Left kidney (tissue), 2 donors: ENCODE data around the gene HSPBAP1. TPM values are rescaled to one million over a fixed set of nuclear protein-coding genes. Genes with fewer than 3 reads are reported as not detected.
A peak's percentile ranks its signal among the peaks of the same experiment; 100 is the strongest.
"Not testable (repeated sequence)": the region's sequence is repeated elsewhere in the genome, so short reads cannot be mapped to it uniquely, and the experiment has no call there.

Experiments used
- DNase-seq: peaks from one replicate; pipeline ENCODE4 v3.0.0-alpha.2; 2013
- polyA plus RNA-seq: library from polyadenylated mRNA; unstranded; fragments of 120-200 nt; gene quantifications from one replicate; pipeline ENCODE4 v1.2.1, GENCODE V29; 2013; ENCODE audit not compliant: insufficient read length

The HSPBAP1 gene
- polyA plus RNA-seq, 1 donor = 18.7 TPM

DNA sequence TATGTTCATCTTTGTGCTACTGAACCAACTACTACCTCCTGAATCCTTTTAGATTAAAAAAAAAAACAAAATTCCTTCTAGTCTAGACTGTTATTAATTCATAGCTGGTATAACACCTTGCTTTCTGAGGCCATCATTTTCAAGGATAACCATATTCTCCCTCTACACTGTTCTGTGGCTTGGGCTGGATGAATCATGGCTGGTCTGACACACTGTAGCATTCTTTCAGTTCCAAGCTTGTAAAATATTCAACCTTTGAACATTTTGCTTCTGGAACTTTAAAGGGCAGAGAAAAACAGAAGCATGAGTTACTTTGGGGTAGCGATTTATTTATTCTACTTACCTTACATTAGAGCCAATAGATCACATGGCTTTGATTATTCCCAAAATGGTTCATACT, 7.6 kb downstream of the HSPBAP1 start:
- no peak for DNase-seq

DNA sequence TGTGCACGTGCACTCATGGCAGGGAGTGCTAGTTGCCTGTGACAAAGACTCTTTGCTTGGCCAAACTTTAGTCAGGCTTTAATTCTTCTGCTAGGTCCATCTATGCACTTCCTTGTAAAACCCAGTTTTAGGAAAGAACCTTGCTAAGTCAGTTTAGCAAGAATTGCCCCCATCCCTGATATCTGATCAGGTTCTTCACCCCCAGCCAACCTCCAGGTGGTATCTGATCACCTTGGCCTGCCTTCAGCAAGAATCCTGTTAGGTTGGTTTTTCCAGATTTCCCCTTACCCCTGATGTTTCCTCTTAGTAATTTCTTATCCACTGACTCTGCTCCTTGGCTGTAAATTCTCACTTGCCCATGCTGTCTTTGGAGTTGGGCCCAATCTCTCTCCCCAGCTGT, 8.4 kb downstream of the HSPBAP1 start:
- no peak for DNase-seq

DNA sequence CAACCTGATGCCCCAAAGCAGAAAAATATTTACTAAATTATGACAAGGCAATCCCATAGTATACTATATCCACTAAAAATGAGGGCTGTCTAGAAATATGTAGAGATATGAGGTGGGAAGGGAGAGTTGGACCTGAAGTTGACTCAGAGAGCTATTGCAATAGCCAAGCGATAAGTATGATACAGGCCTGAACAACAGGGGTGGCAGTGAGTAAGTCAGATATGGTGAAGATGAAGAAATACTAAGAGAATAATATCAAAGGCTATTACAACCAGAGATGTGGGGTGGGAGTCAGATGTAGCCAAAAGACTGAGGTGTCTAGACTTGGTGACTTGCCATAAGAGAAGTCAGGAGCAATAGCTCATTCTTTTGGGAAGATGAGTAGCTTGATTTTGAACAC, 9.2 kb downstream of the HSPBAP1 start:
- DNase-seq = no peak

DNA sequence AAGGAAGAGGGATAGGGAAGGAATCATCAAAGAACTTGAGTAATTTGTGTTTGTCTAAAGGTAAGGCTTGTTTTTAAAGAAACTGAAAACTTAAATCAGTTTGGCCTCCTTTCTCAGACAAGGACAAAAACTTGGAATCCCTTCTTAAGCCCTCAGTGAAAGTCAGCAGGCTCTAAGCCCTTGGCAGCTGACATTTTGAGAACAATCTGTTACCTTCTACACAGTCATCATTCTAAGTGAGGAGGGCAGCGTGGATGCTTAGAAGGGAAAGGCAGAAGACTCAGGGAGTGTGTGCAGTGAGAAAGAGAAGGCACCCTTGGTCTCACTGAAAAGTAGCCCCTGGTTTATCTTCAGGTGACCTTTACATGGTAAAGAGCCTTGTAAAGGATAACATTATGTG, 10.8 kb downstream of the HSPBAP1 start:
- no peak for DNase-seq

DNA sequence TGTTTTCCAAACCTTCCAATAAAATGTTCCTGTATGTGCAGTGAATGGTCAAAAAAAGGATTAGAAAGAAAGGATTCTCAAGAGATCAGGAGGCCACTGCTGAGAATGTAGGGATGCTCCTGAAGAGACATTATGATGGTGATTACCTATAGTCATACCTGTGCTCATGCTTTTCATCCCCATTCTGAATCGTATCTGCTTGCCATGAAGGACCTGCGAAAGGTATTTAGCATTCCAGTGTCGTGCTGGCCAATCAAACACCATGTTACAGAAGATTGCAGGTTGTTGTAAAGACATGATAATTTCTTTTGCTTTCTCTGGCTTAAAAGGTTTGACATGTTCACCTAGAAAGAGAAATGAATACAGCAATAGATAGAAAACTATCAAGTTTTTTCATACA, 16.1 kb downstream of the HSPBAP1 start:
- no peak for DNase-seq

DNA sequence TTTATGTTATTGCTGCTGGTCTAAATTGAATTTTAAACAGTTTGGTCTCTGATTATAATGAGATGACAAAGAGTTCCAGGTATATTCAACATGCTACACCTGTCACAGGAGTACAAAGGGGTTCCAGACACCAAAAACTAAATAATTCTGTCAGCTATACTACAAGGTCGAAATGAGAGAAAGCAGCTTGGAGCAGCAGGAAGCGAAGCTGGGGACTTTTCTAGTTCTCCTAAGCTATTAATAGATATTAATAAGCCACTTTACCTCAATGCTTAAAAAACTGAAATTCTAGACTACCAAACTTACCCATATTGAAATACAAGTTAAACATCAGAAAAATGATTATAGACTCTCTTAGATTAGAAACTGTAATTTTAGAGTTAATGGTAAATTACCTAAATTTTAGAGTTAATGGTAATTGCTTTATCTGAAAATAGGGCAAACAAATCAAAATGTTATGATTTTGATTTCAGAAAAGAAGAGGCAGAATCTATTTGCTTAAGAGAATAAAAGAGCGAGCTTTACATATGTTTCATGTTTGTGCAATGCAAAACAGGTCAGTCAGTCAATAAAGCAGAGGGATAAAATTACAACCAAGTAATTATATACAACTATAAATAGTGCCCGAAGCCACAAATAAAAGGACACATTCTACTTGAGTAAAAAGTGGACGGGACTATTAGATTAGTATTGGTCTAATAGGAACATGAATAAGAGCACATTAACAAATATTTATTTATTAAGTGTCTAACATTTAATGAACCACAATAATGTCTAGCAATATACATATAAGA, 16.8 kb downstream of the HSPBAP1 start:
- no peak for DNase-seq

DNA sequence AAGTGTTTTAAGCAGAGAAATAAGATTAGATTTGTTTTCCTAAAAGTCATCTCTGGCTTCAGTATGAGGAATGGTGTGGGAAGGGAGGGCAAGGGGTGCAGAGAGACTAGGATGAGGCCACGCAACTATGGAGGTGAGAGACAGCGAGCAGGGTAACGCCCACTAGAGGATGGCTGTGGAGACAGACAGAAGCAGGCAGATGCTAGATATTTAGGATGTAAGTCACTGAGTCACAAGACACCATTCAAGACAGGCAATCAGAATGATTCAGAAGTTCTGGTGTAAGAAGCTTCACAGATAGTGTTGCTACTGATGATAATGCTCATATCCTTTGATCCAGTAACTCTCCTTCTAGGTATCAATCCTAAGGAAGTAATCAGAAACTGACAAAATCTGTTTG, 19.1 kb downstream of the HSPBAP1 start:
- no peak for DNase-seq

DNA sequence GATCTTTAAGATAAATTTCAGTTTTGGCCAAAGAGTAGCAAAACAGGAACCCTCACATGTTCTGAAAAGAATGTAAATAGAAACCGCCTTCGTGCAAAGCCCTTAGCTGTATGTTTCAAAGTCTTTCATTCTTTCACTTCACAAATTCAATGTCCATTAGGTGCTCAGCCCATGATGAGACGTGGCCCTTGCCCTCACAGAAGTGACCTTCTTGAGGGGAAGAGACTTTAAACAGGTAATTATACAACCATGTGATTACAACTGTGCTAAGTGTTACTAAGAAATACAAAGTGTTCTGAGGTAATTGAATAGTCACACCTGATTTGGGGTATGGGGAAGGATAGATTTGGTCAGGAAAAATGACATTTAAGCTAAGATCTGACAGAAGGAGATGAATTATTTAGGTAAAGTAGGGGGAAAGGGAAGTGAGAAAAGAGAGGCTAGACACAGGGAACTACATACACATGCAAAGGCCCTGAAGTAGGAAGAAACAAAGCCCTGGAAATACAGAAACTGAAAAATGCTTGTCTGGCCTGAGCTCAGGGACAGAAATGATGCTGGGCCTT, 19.6 kb downstream of the HSPBAP1 start:
- no peak for DNase-seq

DNA sequence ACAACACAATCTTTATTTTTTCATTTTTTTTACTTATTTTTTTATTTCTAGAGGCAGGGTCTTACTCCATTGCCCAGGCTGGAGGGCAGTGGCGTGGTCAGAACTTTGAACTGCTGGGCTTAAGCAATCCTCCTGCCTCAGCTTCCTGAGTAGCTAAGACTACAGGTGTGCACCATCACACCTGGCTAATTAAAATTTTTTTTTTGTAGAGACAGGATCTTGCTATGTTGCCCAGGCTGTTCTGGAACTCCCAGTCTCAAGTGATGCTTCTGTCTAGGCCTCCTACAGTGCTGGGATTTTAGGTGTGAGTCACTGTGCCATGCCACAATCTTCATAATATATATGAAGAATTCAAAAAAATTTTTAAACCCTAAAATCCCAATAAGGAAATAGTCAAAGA, 20.8 kb downstream of the HSPBAP1 start:
- no peak for DNase-seq

DNA sequence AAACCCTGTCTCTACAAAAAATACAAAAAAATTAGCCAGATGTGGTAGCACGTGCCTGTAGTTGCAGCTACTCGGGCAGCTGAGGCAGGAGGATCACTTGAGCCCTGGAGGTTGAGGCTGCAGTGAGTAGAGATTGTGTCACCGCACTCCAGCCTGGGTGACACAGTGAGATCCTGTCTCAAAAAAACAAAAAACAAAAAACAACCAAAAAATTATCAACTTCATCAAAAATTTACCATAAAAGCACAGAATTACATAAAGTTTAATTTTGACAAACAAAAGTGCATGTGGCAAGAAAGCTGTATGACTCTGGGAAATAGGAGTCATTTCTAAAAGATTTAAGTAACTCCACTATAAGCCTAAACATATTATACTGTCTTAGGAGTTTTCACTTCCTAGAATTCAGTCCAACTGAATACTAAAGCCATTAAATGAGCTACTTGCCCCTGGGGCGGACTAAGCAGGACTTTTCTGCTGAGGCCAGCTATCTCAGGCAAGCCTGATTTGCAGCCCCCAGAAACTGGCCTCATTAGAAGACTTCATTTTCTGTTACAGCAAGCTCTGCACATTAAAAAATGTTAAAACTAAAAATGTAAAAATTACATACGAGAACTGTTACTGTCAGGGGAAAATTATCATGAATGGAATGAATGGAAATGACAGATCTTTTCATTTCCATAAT, 23.0 kb downstream of the HSPBAP1 start:
- no peak for DNase-seq

DNA sequence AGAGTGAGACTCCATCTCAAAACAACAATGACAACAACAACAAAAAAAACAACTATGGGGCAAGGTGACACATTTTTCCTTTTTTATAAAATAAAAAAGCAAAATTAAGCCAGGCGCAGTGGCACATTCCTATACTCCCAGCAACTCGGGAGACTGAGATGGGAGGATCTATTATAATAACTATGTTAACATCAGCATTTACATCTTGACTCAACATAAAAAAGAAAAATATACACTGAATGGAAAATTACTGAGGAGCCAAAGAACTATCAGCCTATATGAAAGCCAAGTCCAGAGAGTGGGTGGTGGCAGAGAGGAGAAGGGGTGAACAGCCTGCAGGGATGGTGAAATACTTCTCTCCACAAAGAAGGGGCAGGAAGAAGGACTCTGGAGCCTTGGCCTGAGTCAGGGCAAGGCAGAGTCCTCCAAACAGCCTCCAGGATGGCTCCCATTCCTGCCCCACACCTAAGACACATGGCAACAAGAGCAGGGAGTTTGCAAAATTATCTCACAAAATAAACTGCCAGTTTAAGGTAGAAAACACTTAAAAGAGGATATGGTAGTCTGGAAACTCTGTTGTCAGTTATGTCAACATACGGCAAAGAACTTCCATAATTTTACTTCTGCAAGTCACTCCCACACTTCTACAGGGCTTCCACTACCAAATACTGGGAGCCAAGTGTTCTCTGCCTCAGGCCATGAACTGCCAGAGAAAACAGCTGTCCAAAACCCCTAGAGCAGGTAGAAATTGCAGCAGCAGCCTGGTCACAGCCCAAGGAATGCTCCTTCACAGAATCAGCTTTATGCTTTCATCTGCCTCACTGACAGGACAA, 25.9 kb downstream of the HSPBAP1 start:
- no peak for DNase-seq

DNA sequence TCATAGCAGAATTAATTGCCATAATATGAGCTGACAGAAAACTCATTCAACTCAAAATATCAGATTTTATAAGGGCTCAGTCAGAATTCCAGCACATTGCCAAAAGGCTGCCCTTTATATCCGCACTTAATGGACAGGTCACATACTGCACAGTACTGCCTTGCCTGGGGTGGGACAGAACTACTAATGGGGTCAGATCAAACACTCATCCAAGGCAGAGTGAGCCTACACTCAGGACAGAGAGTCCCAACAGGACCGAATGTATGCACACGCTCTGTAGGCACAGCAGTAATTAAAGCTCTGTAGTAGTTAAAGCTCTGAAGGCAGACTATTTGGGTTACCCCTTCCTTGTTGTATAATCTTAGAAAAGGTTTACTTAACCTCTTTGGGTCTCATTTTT, 27.2 kb downstream of the HSPBAP1 start:
- no peak for DNase-seq

DNA sequence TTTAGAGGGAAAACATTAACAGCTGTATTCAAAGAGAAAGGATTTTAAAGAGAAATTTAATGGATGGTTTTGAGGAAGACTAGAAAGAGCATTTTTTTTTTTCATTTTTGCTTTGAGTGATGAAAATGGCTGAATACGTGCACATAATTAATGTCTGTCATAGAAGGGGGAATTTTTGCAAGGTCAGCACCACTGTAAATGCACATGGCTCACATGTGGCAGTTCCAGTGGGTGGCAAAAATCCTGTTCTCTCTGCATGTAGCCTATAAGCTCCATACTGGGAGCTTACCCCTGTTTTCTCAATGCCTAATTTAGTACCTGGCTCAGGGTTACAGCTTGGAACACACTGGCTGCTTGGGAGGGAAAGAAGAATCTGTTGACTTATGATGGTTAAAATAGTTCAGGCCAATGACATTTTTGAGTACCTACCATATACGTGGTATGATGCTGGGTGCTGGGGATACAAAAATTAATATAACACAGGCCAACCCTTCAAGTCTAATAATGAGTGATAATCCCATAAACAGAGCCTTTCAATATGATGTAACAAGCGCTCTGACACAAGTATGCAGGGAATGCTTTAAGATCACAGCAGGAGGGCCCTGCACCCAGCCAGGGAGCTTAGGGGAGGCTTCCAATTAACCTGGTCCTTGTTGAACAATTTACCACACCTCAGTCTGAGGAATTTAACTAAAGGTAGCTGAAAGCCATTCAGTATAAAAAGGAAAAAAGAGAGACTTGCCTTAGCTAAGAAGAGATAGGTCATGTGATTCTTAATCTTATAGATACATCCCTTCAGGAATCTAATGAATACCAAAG, 33.0 kb downstream of the HSPBAP1 start:
- no peak for DNase-seq

DNA sequence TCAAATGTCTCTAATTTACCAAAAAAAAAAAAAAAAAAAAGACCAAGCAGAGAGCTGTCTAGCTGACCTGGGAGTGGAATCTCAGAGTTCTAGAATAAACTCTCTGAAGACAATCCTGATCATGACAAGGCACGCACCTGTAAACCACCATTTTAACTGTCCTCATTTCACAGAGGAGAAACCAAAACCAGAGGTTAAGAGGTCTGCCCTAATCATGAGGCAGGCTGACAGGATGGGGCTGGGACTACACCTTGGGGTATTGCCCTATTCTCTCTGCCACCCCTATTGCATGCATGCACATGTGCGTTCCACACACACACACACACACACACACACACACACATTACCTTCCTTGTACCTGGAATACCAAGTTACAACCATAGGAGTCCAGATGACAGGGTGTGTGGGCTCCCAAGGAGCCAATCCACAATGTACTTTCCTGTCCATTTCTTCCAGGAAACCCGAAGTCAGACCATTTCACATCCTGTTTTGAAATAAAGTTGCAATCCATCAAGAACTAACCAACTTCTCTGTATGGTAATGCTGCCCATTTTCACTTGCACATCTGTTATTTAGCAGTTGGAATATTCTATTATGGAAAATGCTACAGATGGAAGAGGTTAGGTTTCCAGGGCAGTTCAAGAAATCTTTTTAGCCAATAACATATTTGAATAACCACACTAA, 34.6 kb downstream of the HSPBAP1 start:
- DNase-seq = no peak

DNA sequence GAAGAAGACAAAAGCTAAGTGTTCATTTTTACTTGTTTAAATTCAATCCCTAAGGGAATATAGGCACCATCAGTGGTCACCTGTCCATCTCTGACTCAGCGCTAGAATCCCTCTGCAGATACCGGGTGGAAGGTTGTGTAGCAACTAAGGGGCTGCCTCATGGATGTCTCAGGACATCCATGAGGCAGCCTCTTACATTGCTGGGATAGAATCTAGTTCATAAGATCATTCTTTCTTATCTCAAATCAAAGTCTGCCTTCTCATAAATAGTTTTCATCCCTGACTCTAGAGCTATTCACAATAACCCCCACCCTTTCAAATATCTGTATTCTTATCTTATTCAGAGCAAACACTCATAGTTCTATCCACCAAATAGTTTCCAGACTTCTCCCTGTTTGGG, 38.1 kb downstream of the HSPBAP1 start:
- DNase-seq = no peak

DNA sequence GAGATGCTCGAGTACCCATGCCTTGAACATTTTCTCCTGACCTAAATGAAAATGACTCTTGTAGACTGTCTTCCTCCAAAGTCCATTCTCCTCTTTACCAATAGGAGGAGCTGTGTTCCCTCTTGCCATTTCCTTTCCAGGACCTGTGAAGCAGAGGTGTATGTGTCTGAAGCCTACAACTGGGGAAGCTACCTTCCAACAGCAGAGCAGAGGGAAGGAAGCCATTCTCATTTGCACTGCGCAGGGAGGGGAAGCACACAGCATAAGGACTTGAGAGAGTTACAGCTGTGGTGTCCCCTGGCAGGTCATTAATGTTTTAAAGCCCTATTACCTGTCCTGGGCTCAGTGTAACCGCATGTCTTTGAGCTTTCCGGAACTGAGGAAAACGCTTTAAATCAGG, 38.7 kb downstream of the HSPBAP1 start:
- DNase-seq = peak; percentile 10

DNA sequence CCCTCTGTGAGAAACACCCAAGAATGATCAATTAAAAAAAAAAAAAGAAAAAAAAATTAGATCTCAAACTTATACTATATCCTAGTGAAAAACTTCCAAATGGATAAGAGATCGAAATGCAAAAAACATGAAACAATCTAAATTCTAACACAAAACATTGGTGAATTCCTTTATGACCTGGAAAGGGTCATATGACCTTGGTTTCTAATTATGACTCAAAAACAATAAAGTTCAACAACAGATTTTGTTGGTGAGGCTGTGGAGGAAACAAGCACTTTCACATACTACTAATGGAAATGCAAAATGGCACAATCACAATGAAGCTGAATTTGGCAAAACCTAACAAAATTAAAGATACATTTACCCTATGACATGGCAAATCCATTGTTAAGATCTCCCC, 45.3 kb downstream of the HSPBAP1 start:
- DNase-seq = no peak

DNA sequence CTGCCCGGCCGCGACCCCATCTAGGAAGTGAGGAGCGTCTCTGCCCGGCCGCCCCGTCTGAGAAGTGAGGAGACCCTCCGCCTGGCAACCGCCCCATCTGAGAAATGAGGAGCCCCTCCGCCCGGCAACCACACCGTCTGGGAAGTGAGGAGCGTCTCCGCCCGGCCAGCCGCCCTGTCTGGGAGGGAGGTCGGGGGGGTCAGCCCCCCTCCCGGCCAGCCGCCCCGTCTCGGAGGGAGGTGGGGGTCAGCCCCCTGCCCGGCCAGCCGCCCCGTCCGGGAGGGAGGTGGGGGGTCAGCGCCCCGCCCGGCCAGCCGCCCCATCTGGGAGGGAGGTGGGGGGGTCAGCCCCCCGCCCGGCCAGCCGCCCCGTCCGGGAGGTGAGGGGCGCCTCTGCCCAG, 46.3 kb downstream of the HSPBAP1 start:
- DNase-seq = not testable (repeated sequence)

DNA sequence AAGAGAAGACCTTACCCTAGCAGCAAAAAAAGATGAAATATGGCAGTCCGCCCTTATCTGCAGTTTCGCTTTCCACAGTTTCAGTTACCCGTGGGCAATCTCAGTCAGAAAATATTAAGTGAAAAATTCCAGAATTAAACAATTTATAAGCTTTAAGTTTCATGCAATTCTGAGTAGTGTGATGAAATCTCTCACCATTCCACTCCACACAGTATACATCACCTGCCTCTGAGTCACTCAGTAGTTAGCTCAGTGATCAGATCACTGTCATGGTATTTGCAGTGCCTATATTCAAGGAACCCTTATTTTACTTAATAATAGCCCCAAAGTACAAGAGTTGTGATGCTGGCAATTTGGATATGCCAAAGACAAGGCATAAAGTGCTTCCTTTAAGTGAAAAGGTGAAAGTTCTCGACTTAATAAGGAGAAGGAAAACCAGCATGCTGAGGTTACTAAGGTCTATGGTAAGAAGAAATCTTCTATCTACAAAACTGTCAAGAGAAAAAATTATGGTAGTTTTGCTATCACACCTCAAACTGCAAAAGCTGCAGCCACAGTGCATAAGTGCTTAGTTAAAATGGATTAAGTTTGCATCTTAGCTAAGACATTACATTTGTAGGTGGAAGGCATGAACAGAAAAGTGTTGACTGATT, 48.1 kb downstream of the HSPBAP1 start:
- DNase-seq = no peak

DNA sequence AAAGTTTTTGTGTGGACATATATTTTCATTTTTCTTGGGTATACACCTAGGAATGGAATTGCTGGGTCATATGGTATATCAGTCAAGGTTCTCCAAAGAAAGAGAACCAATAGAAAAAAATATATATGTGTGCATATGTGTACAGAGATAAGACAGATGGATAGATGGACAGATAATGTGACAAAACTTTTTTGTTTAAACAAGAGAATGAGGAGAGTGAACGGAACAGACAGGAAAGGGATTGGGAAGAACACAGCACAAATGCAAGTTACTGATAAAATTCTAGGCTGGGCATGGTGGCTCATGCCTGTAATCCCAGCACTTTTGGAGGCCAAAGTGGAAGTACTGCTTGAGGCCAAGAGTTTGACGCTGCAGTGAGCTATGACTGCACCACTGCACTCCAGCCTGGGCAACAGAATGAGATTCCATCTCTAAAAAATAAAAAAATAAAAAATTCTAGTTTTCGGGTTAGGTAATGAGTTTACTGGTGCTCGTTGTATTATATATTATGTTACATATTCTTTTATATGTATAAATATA, 50.0 kb downstream of the HSPBAP1 start:
- no peak for DNase-seq
